ENCODE data around the gene MRTFA. TPM values are rescaled to one million over a fixed set of nuclear protein-coding genes. Genes with fewer than 3 reads are reported as not detected.

Gene MRTFA
- total RNA-seq, 2 donors from 2014 or later = 71.0 to 104 TPM

- TF ChIP-seq POLR2AphosphoS5 (IDR thresholded peaks at IDR 0.05) (no peak), CTCF (IDR thresholded peaks at IDR 0.05) (no peak), POLR2A (IDR thresholded peaks at IDR 0.05) (no peak)
- intact Hi-C loops (cut with DNase I) = no loop called here
- Histone ChIP-seq H3K27me3 (replicated peaks; ENCODE audit: insufficient read depth) (no peaks in the 10 kb centered on the region), H3K36me3 (no peaks in the 10 kb centered on the region), H3K9me3 (no peaks in the 10 kb centered on the region), H3K4me3 (no peak overlapping the region), H3K4me1 (replicated peaks) (no peaks in the 10 kb centered on the region), H3K27ac (no peak overlapping the region)
- WGBS = 97% methylated on average over 1 of the region's 1 CpG
- no peak for DNase-seq (ENCODE audit: low spot score)
These were observed 55.9 kb downstream of the MRTFA start for GRCh38 chr22:40580631-40581030.

DNA sequence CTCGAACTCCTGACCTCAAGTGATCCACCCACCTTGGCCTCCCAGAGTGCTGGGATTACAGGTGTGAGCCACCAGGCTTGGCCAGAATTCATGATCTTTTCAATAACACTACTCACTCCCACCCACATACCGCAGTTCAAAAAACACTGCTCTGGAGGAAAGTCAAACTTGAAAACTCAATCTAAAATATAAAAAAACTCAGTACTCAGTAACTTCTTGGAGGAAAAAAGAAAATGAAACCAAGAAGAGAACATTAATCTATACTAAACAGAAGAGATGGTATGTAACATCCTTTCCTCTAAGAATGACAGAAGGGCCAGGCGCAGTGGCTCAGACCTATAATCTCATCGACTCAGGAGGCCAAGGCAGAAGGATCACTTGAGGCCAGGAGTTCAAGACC lies 58.3 kb downstream of the MRTFA start:
- no peaks in the 10 kb centered on the region for H3K9me3 ChIP-seq
- DNase-seq (ENCODE audit: low spot score) = no peak
- H3K36me3 ChIP-seq = no peaks in the 10 kb centered on the region
- no peak overlapping the region for H3K27ac ChIP-seq
- H3K27me3 ChIP-seq (replicated peaks; ENCODE audit: insufficient read depth) = no peaks in the 10 kb centered on the region
- H3K4me3 ChIP-seq = no peak overlapping the region
- intact Hi-C loops (cut with DNase I) = no loop called here
- TF ChIP-seq POLR2AphosphoS5 (IDR thresholded peaks at IDR 0.05) (no peak), POLR2A (IDR thresholded peaks at IDR 0.05) (no peak), CTCF (IDR thresholded peaks at IDR 0.05) (no peak)
- no peaks in the 10 kb centered on the region for H3K4me1 ChIP-seq (replicated peaks)
- 92% methylated on average over 4 of the region's 4 CpGs for WGBS

DNA sequence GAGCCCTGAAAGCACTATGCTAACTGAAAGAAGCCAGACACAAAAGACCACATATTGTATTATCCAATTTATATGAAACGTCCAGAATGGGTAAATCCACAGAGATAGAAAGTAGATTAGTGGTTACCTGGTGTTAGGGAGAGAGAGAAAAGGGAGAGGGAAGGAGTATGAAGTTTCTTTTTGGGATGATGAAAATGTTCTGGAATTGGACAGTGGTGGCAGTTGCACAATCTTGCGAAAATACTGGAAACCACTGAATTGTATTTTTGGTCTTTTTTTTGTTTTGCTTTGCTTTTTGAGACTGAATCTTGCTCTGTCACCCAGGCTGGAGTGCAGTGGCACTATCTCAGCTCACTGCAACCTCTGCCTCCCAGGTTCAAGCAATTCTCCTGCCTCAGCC lies 63.5 kb downstream of the MRTFA start:
- no peaks in the 10 kb centered on the region for H3K4me1 ChIP-seq (replicated peaks)
- no peak overlapping the region for H3K27ac ChIP-seq
- no peak for TF ChIP-seq POLR2A (IDR thresholded peaks at IDR 0.05)
- TF ChIP-seq POLR2AphosphoS5 (IDR thresholded peaks at IDR 0.05) = no peak
- TF ChIP-seq CTCF (IDR thresholded peaks at IDR 0.05) = no peak
- DNase-seq (ENCODE audit: low spot score) = no peak
- H3K36me3 ChIP-seq = no peaks in the 10 kb centered on the region
- H3K4me3 ChIP-seq = no peak overlapping the region
- intact Hi-C loops (cut with DNase I) = no loop called here
- 91% methylated on average over 2 of the region's 2 CpGs for WGBS
- H3K9me3 ChIP-seq = no peaks in the 10 kb centered on the region
- no peaks in the 10 kb centered on the region for H3K27me3 ChIP-seq (replicated peaks; ENCODE audit: insufficient read depth)

DNA sequence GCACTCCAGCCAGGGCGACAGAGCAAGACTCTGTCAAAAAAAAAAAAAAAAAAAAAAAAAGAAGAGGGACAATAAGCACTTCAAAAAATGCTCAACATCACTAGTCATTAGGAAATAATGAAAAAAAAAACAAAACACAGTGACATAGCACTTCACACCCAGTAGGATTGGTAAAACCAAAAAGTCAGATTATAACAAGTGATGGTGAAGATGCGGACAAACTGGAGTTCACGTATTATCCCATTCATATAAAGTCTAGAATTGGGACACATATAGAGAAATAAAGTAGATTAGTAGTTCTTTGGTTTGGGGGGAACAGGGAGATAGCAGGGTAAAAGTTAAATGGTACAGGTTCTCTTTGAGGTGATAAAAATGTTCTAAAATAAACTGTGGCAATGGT lies 64.6 kb downstream of the MRTFA start:
- no peak overlapping the region for H3K4me3 ChIP-seq
- intact Hi-C loops (cut with DNase I) = no loop called here
- TF ChIP-seq POLR2AphosphoS5 (IDR thresholded peaks at IDR 0.05) (no peak), CTCF (IDR thresholded peaks at IDR 0.05) (no peak), POLR2A (IDR thresholded peaks at IDR 0.05) (no peak)
- no peak for DNase-seq (ENCODE audit: low spot score)
- no peaks in the 10 kb centered on the region for H3K36me3 ChIP-seq
- H3K4me1 ChIP-seq (replicated peaks) = no peaks in the 10 kb centered on the region
- no peaks in the 10 kb centered on the region for H3K9me3 ChIP-seq
- H3K27me3 ChIP-seq (replicated peaks; ENCODE audit: insufficient read depth) = no peaks in the 10 kb centered on the region
- no peak overlapping the region for H3K27ac ChIP-seq
- 96% methylated on average over 3 of the region's 3 CpGs for WGBS

DNA sequence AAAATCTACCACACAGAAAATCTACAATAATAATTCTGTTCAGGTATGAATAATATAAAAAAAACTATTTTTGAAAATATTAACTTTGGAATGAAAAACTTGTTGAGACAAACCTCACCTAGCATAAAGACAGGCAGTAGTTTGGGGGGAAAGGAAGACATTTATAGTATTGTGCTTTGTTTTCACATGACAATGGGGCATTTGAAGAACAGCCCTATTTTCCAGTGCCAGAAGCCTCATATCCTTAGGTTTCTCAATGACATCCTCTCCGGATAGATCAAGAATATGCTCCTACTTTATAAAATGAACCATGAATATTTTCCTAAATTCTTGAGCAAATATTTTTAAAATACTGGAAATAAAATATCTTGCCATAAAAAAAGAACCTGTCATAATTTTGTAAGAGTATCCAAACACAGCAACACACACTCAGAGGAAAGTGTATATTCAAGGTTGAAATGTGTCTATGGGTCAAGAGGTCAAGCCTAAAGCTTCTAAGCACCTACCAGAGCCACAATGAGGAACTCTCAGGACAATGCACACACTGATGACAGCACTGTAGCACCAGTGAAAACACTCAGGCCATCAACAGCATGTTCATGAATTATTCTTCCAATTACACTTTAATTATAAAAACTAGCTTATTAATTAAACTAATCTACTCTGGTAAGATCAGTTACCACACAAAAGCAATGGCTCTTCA lies 68.7 kb downstream of the MRTFA start:
- H3K9me3 ChIP-seq = no peaks in the 10 kb centered on the region
- no peak overlapping the region for H3K4me3 ChIP-seq
- H3K4me1 ChIP-seq (replicated peaks) = no peaks in the 10 kb centered on the region
- no peak overlapping the region for H3K27ac ChIP-seq
- TF ChIP-seq CTCF (IDR thresholded peaks at IDR 0.05) (no peak), POLR2AphosphoS5 (IDR thresholded peaks at IDR 0.05) (no peak), POLR2A (IDR thresholded peaks at IDR 0.05) (no peak)
- 41% methylated on average over 1 of the region's 1 CpG for WGBS
- H3K36me3 ChIP-seq = no peaks in the 10 kb centered on the region
- DNase-seq (ENCODE audit: low spot score) = no peak
- intact Hi-C loops (cut with DNase I) = no loop called here
- no peaks in the 10 kb centered on the region for H3K27me3 ChIP-seq (replicated peaks; ENCODE audit: insufficient read depth)

Data from prostate gland (tissue), 2 donors.